SK-N-MC (cell line): Measurements from ENCODE around the gene ARHGAP24.

Source experiments
- DNase-seq: peaks from one replicate; pipeline ENCODE4 v3.0.0-alpha.2; 2011; ENCODE audit warnings: low read depth, low spot score
- H3K27ac ChIP-seq: fragments of 200-600 bp; sonication (generic); 2 replicates; pipeline ENCODE4 v1.5.1; 2016; ENCODE audit warnings: mixed run types
- H3K36me3 ChIP-seq: fragments of 200-600 bp; sonication (generic); 2 replicates; pipeline ENCODE4 v1.6.1; 2017; ENCODE audit warnings: antibody characterized with exemption, low read length, mixed read lengths; ENCODE audit not compliant: insufficient read depth
- H3K4me3 ChIP-seq: fragments of 200-600 bp; sonication (generic); 2 replicates; pipeline ENCODE4 v1.5.1; 2016
- H3K9ac ChIP-seq: fragments of 200-600 bp; sonication (generic); 2 replicates; pipeline ENCODE4 v1.8.0; 2017; ENCODE audit warnings: mixed run types, mixed read lengths; ENCODE audit not compliant: insufficient read length
- H3K9me3 ChIP-seq: fragments of 200-600 bp; sonication (generic); 2 replicates; pipeline ENCODE4 v1.6.1; 2017; ENCODE audit warnings: low read depth, mild to moderate bottlenecking, antibody characterized with exemption, low read length, moderate library complexity, mixed read lengths
- EZH2 ChIP-seq: fragments of 200-600 bp; sonication (generic); IDR thresholded peaks from one replicate; pipeline ENCODE4 v1.6.1; 2017; ENCODE audit warnings: antibody characterized with exemption
- FOXP2 ChIP-seq: optimal IDR thresholded peaks from 2 replicates; pipeline ENCODE3; 2011; ENCODE audit warnings: mild to moderate bottlenecking, moderate library complexity; ENCODE audit not compliant: insufficient read depth; ENCODE audit errors: extremely low read length, control extremely low read depth
- POLR2AphosphoS5 ChIP-seq: IDR thresholded peaks from 2 replicates; pipeline ENCODE4 v1.6.1; 2012; ENCODE audit warnings: mild to moderate bottlenecking, low read depth, low read length, borderline replicate concordance

The ARHGAP24 gene

GRCh38 chr4:86043755-86044592, 569.0 kb downstream of the ARHGAP24 start:
- H3K9ac ChIP-seq, result no peak overlapping the region
- peak overlapping the region; percentile 48 for H3K4me3 ChIP-seq
- no peak overlapping the region for H3K27ac ChIP-seq
- no peaks in the 10 kb centered on the region for H3K9me3 ChIP-seq
- no peak for TF ChIP-seq POLR2AphosphoS5
- no peak for TF ChIP-seq FOXP2
- no peak for TF ChIP-seq EZH2
- DNase-seq, result no peak
- no peaks in the 10 kb centered on the region for H3K36me3 ChIP-seq

- DNase-seq, result no peak
- no peaks in the 10 kb centered on the region for H3K9me3 ChIP-seq
- no peak overlapping the region for H3K4me3 ChIP-seq
- H3K9ac ChIP-seq, result no peak overlapping the region
- H3K36me3 ChIP-seq, result no peaks in the 10 kb centered on the region
- H3K27ac ChIP-seq, result no peak overlapping the region
- TF ChIP-seq FOXP2, result no peak
- no peak for TF ChIP-seq POLR2AphosphoS5
- no peak for TF ChIP-seq EZH2
Measured at GRCh38 chr4:86044593-86044985, 569.6 kb downstream of the ARHGAP24 start.

- no peak for DNase-seq
- no peak overlapping the region for H3K9ac ChIP-seq
Measured at GRCh38 chr4:86048426-86048825, 573.5 kb downstream of the ARHGAP24 start.

GRCh38 chr4:86050496-86050895, 575.5 kb downstream of the ARHGAP24 start:
- TF ChIP-seq EZH2 (no peak), FOXP2 (no peak), POLR2AphosphoS5 (no peak)

More at GRCh38 chr4:86048426-86048825, 573.5 kb downstream of the ARHGAP24 start:
- no peaks in the 10 kb centered on the region for H3K36me3 ChIP-seq
- no peaks in the 10 kb centered on the region for H3K9me3 ChIP-seq
- TF ChIP-seq EZH2, result no peak
- no peak; the same call in 1 of the 2 replicates for TF ChIP-seq POLR2AphosphoS5
- TF ChIP-seq FOXP2, result no peak
- H3K27ac ChIP-seq, result no peak overlapping the region
- peak overlapping the region; percentile 11; the same call in 1 of the 2 replicates for H3K4me3 ChIP-seq

More at GRCh38 chr4:86050496-86050895, 575.5 kb downstream of the ARHGAP24 start:
- no peaks in the 10 kb centered on the region for H3K9me3 ChIP-seq
- no peak overlapping the region for H3K27ac ChIP-seq
- H3K9ac ChIP-seq, result no peak overlapping the region
- no peaks in the 10 kb centered on the region for H3K36me3 ChIP-seq
- DNase-seq, result no peak
- no peak overlapping the region for H3K4me3 ChIP-seq
